Neural progenitor cell (in vitro differentiated cells): ENCODE measurements around the gene SLC23A1. TPM values are rescaled to one million over a fixed set of nuclear protein-coding genes. Genes with fewer than 3 reads are reported as not detected.
A peak's percentile ranks its signal among the peaks of the same experiment; 100 is the strongest.

ENCODE experiments used
- DNase-seq: peaks from one replicate; pipeline ENCODE4 v3.0.0-alpha.2; 2016; ENCODE audit warnings: low spot score
- H2AFZ ChIP-seq: fragments of 200-600 bp; sonication (generic); replicated peaks from 2 replicates; pipeline ENCODE4 v1.6.1; 2016; ENCODE audit warnings: antibody characterized with exemption
- H3F3A ChIP-seq: fragments of 200-600 bp; sonication (generic); 2 replicates; pipeline ENCODE4 v1.6.1; 2016; ENCODE audit warnings: antibody characterized with exemption, low read depth
- H3K27ac ChIP-seq: fragments of 200-600 bp; sonication (generic); 2 replicates; pipeline ENCODE4 v1.5.1; 2016; ENCODE audit warnings: mild to moderate bottlenecking
- H3K27me3 ChIP-seq: fragments of 200-600 bp; sonication (generic); 2 replicates; pipeline ENCODE4 v1.6.1; 2016; ENCODE audit warnings: mild to moderate bottlenecking, moderate library complexity
- H3K36me3 ChIP-seq: fragments of 200-600 bp; sonication (generic); 2 replicates; pipeline ENCODE4 v1.5.1; 2016
- H3K4me1 ChIP-seq: fragments of 200-600 bp; sonication (generic); 2 replicates; pipeline ENCODE4 v1.6.1; 2016; ENCODE audit warnings: mixed run types
- H3K4me2 ChIP-seq: fragments of 200-600 bp; sonication (generic); 2 replicates; pipeline ENCODE4 v1.6.1; 2016
- H3K4me3 ChIP-seq: fragments of 200-600 bp; sonication (generic); 2 replicates; pipeline ENCODE4 v1.5.1; 2016
- H3K79me2 ChIP-seq: fragments of 200-600 bp; sonication (generic); 2 replicates; pipeline ENCODE4 v1.6.1; 2016; ENCODE audit warnings: low read depth
- H3K9ac ChIP-seq: fragments of 200-600 bp; sonication (generic); 2 replicates; pipeline ENCODE4 v1.6.1; 2016
- H3K9me3 ChIP-seq: fragments of 200-600 bp; sonication (generic); 2 replicates; pipeline ENCODE4 v1.5.1; 2016; ENCODE audit warnings: low read depth
- H4K20me1 ChIP-seq: fragments of 200-600 bp; sonication (generic); 2 replicates; pipeline ENCODE4 v1.6.1; 2016; ENCODE audit warnings: low read depth
- H3K27ac Mint-ChIP-seq: 3 replicates; pipeline ENCODE4 v1.8.0; 2021; ENCODE audit warnings: mixed read lengths
- H3K27me3 Mint-ChIP-seq: 2 replicates; pipeline ENCODE4 v1.8.0; 2022; ENCODE audit warnings: low read depth, mild to moderate bottlenecking, inconsistent platforms, moderate library complexity, mixed read lengths; ENCODE audit not compliant: insufficient read depth
- H3K36me3 Mint-ChIP-seq: 3 replicates; pipeline ENCODE4 v1.8.0; 2021; ENCODE audit warnings: mixed read lengths
- H3K4me1 Mint-ChIP-seq: 3 replicates; pipeline ENCODE4 v1.8.0; 2021; ENCODE audit warnings: mixed read lengths
- H3K4me3 Mint-ChIP-seq: 3 replicates; pipeline ENCODE4 v1.8.0; 2021; ENCODE audit warnings: mild to moderate bottlenecking, moderate library complexity, mixed read lengths
- H3K9me3 Mint-ChIP-seq: 3 replicates; pipeline ENCODE4 v1.8.0; 2020; ENCODE audit warnings: mixed read lengths
- EZH2 ChIP-seq: fragments of 200-600 bp; sonication (generic); IDR thresholded peaks from 2 replicates; pipeline ENCODE4 v1.6.1; 2017; ENCODE audit warnings: antibody characterized with exemption, mild to moderate bottlenecking, moderate library complexity
- EZH2phosphoT487 ChIP-seq: fragments of 200-600 bp; sonication (generic); IDR thresholded peaks from 2 replicates; pipeline ENCODE4 v1.6.1; 2017; ENCODE audit warnings: antibody characterized with exemption
- total RNA-seq: library from RNA; depleted of rRNA; stranded (reverse); fragments of >200 nt; gene quantifications from 2 replicates; pipeline ENCODE4 v1.2.3, GENCODE V29; 2015; ENCODE audit warnings: low replicate concordance
- TF ChIP-seq, protein P1 (sequence below): fragments of 200-600 bp; sonication (generic); IDR thresholded peaks from 2 replicates; pipeline ENCODE4 v1.5.1; 2017; ENCODE audit warnings: antibody characterized with exemption, mild to moderate bottlenecking

Gene SLC23A1
- total RNA-seq, 1 donor from 2014 or later, result not detected

DNA sequence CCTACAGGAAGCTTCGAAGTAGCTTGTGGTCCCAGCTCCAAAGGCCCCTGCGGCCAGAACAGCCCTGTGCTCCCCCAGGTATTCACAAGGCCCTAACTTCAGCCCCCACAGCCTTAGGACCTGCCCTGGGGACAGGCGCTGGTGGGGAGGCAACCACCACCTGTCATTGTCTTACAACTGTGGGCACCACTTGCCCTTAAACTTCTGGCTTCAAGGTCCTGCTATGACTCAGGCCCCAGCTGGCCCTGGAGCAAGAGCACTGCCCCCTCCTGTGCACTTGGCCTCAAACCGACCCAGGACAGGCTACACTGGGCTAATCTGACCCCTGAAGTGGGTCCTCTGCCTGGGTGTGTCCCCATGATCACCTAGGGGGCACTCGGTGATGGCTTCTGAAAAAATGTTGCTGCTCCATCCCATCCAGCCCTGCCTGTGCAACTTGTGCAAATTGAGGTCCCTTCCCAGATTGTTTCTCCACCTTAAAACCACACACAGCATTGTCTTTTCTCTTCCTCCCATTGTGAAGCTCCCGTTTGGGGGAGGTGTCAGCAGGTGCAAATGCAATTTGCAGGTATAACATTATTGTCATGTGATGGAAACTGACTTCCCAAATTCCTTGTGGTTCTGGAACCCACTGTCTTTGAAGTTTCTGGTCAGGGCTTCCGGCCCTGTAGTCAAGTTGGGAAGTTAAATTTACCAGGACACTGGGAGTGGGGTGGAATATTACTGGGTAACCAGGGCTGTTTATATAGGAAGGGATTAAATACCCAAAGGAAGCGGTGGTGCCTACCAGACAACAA lies 12.9 kb upstream of the SLC23A1 start:
- Mint-ChIP-seq H3K27me3 (peaks cover 24% of the 10 kb centered on the region), H3K4me3 (peak overlapping the region; percentile 6), H3K27ac (no peak overlapping the region), H3K9me3 (no peaks in the 10 kb centered on the region), H3K4me1 (peaks cover 12% of the 10 kb centered on the region), H3K36me3 (peaks cover 14% of the 10 kb centered on the region)
- DNase-seq, result no peak
- Histone ChIP-seq H3K36me3 (no peaks in the 10 kb centered on the region), H4K20me1 (peaks cover 4% of the 10 kb centered on the region), H3K79me2 (no peaks in the 10 kb centered on the region), H3K4me1 (peaks cover 12% of the 10 kb centered on the region), H3K9me3 (no peaks in the 10 kb centered on the region), H3K9ac (no peak overlapping the region), H3K4me3 (no peak overlapping the region), H2AFZ (no peak overlapping the region), H3K27me3 (peaks cover 51% of the 10 kb centered on the region), H3K4me2 (no peak overlapping the region), H3K27ac (no peak overlapping the region), H3F3A (peaks cover 32% of the 10 kb centered on the region)
- no peak for TF ChIP-seq EZH2
- TF ChIP-seq, protein P1, sequence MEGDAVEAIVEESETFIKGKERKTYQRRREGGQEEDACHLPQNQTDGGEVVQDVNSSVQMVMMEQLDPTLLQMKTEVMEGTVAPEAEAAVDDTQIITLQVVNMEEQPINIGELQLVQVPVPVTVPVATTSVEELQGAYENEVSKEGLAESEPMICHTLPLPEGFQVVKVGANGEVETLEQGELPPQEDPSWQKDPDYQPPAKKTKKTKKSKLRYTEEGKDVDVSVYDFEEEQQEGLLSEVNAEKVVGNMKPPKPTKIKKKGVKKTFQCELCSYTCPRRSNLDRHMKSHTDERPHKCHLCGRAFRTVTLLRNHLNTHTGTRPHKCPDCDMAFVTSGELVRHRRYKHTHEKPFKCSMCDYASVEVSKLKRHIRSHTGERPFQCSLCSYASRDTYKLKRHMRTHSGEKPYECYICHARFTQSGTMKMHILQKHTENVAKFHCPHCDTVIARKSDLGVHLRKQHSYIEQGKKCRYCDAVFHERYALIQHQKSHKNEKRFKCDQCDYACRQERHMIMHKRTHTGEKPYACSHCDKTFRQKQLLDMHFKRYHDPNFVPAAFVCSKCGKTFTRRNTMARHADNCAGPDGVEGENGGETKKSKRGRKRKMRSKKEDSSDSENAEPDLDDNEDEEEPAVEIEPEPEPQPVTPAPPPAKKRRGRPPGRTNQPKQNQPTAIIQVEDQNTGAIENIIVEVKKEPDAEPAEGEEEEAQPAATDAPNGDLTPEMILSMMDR, result no peak
- TF ChIP-seq EZH2phosphoT487, result no peak

GRCh38 chr5:139394654-139395566 lies 11.8 kb upstream of the SLC23A1 start, which contains the start of gene PROB1:
PROB1 (minus strand) TSS chr5:139395104; CDS start chr5:139395081, 23 bp downstream.
- peaks cover 14% of the 10 kb centered on the region for H3K4me1 Mint-ChIP-seq
- no peak within 1 kb of the TSS for H3K27ac ChIP-seq
- peaks cover 14% of the 10 kb centered on the region for H3K36me3 Mint-ChIP-seq
- peak; percentile 32 for DNase-seq
- no peaks in the 10 kb centered on the region for H3K36me3 ChIP-seq
- peak within 1 kb of the TSS; percentile 82 for H3K4me2 ChIP-seq
- H3K4me1 ChIP-seq, result peaks cover 12% of the 10 kb centered on the region
- no peak for TF ChIP-seq EZH2
- TF ChIP-seq EZH2phosphoT487, result peak; percentile 17
- TF ChIP-seq, protein P1, result no peak
- no peaks in the 10 kb centered on the region for H3K9me3 Mint-ChIP-seq
- H3K9ac ChIP-seq, result no peak within 1 kb of the TSS
- H4K20me1 ChIP-seq, result peaks cover 4% of the 10 kb centered on the region
- peak within 1 kb of the TSS; percentile 83 for H2AFZ ChIP-seq
- peak within 1 kb of the TSS; percentile 46 for H3K4me3 ChIP-seq
- no peak within 1 kb of the TSS for H3K27ac Mint-ChIP-seq
- no peaks in the 10 kb centered on the region for H3K9me3 ChIP-seq
- H3K4me3 Mint-ChIP-seq, result peak within 1 kb of the TSS; percentile 6
- peaks cover 36% of the 10 kb centered on the region for H3F3A ChIP-seq
- peaks cover 30% of the 10 kb centered on the region for H3K27me3 Mint-ChIP-seq
- peaks cover 51% of the 10 kb centered on the region for H3K27me3 ChIP-seq
- no peaks in the 10 kb centered on the region for H3K79me2 ChIP-seq

DNA sequence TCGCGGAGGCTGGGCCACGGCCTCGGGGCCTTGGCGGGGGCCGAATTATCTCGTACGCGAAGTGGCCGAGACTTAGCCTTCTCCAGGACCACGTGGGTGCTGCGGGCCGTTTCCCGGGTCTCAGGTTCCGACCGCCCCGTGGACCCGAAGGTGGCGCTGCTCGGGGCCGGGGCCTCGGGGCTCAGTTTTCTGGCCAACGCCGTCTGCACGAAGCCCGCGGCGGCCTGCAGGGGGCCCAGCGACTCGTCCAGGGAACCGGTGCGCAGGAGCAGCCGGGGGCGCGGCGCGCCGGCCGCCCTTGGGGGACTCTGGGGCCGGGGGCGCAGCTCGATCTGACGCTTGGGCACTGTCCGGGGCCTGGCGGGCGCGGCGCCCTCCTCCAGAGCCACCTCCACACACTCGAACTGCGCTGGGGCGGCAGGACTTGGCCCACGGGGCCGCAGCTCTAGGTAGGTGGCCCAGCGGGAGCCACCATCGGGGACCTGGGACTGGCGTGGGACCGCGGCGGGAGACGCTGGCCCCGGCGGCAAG lies 11.1 kb upstream of the SLC23A1 start:
- no peaks in the 10 kb centered on the region for H3K9me3 ChIP-seq
- Mint-ChIP-seq H3K9me3 (no peaks in the 10 kb centered on the region), H3K4me3 (no peak overlapping the region), H3K27me3 (peaks cover 30% of the 10 kb centered on the region), H3K36me3 (peaks cover 14% of the 10 kb centered on the region), H3K4me1 (peaks cover 14% of the 10 kb centered on the region), H3K27ac (no peak overlapping the region)
- H3K27me3 ChIP-seq, result peaks cover 51% of the 10 kb centered on the region
- peaks cover 4% of the 10 kb centered on the region for H4K20me1 ChIP-seq
- H3K79me2 ChIP-seq, result no peaks in the 10 kb centered on the region
- peaks cover 36% of the 10 kb centered on the region for H3F3A ChIP-seq
- H3K27ac ChIP-seq, result no peak overlapping the region
- peak; percentile 88 for DNase-seq
- TF ChIP-seq EZH2, result peak; percentile 71
- TF ChIP-seq, protein P1, result peak; percentile 75
- TF ChIP-seq EZH2phosphoT487, result peak; percentile 63
- H3K9ac ChIP-seq, result no peak overlapping the region
- H3K4me1 ChIP-seq, result peaks cover 12% of the 10 kb centered on the region
- peak overlapping the region; percentile 83 for H2AFZ ChIP-seq
- H3K36me3 ChIP-seq, result no peaks in the 10 kb centered on the region
- peak overlapping the region; percentile 82 for H3K4me2 ChIP-seq
- peak overlapping the region; percentile 46 for H3K4me3 ChIP-seq
